NCI-H460 (cell line): ENCODE results near the gene HS3ST2. TPM values are rescaled to one million over a fixed set of nuclear protein-coding genes. Genes with fewer than 3 reads are reported as not detected.
"Not testable (repeated sequence)": the region's sequence is repeated elsewhere in the genome, so short reads cannot be mapped to it uniquely, and the experiment has no call there.

ENCODE experiments used
- DNase-seq: peaks from one replicate; pipeline ENCODE4 v3.0.0-alpha.2; 2016; ENCODE audit warnings: low read depth; ENCODE audit errors: extremely low read depth
- total RNA-seq: library from RNA; depleted of rRNA; stranded (reverse); fragments of >200 nt; shearing (Covaris generic); gene quantifications from 2 replicates; pipeline ENCODE4 v1.2.3, GENCODE V29; 2014

Gene HS3ST2
- total RNA-seq, 1 experiment from 2014 or later: 0.05 TPM

DNA sequence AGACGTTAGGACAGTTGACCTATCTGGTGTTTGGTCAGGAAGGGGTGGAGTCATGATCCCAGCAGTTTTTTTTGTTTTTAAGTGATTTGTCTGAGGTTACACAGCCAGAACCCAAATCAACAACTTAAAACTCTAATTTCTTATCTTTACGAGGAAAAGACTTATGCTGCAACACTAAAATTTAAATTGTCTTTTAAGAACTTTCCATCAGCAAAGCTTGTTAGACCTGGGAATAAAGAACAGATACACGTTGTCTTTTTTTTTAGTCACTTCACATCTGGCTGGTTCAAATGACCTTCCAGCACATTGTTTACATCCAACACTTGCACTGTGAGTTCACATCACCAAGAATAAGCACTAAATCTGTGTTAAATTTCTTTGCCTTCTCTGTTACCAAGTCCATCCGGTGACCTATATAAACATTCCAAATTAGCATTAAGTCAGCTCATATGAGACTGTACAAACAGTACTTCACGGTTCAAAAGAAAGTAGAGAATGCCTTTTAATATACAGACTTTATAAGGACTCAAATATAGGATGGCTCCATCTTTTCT, 115.0 kb downstream of the HS3ST2 start:
- no peak for DNase-seq

DNA sequence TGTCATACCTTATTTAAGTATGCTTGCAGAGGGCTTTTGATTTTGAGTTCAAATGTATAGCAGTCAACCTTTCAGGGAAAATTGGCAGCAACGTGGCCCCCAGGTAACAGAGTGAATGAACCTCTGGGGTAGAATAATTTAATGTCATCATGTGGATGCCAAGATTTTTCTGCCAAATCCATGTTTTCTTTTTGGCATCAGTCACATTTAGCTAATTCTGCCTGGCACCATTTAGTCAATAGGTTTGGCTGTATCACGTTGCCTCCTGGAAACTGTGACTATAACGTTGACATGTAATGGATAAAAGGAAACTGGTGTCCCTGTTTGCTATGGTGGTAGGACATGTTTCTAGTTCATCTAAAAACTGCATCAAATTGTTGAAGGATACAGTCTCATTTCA, 115.5 kb downstream of the HS3ST2 start:
- DNase-seq: no peak

DNA sequence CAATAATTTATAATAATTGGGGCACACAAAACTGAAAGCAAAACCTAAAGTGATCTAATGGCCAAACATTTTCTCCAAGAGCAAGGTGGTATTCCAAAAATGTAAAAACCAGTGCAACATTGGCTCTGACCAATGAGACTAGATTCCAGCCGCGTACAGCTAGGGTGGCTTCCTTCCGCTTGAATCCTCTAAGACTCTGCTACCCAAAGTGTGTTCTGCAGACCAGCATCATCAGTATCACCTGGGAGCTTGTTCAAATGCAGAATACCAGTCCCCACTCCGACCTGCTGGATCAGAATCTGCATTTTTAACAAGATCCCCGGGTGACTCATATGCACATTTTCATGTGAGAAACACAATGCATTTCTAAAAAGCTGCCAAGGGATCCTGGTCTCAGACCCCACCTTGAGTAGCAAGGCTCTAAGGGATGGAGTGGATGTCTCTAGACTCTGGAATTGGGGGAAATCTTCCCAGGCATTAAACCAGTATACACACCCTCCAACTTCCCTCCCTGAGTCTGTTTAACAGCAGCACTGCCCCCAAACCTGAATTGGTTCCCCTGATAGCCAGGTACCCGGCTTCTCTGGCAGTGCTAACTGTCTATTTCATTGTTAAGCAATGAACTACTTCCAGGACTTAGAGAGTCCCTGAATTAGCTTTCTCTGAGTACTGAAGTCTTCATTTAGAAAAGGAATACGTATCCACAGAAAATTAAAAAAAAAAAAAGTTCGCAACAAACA, 118.2 kb downstream of the HS3ST2 start:
- DNase-seq: no peak

DNA sequence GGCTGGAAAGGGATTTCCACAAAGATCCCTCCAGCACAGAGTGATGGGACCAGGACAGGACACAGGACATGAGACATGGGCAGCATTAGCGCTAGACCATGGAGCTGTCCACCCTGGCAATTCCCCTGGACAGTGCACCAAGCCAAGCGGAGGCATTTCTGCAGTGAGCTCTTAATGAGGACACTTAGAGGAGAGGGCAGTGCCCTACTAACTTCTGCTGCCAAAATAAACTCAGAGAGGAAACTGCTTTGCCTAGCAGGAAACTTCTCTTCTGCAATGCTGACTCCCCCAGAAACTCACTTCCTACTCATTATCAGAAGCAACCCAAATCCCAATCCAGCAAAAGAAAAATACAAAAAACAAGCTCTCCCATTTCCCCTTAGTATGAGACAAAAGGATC, 119.2 kb downstream of the HS3ST2 start:
- DNase-seq: no peak

DNA sequence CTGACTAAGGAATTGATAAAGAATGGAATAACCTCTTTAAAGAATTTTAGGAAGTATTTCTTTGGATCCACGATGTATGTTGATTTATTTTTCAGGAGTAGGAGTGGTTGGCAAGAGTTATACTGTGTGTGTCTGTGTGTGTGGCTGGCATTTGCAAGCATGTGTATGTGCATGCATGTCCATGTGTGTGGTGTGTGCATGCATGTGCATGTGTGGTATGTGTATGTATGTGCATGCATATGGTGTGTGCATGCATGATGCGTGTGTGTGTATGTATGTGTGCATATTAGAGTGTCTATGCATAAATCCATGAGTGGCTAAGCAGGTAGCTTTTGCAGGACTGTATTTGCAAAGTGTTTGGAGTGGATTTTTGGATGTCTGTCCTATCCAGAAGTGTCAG, 120.8 kb downstream of the HS3ST2 start:
- DNase-seq: no peak

DNA sequence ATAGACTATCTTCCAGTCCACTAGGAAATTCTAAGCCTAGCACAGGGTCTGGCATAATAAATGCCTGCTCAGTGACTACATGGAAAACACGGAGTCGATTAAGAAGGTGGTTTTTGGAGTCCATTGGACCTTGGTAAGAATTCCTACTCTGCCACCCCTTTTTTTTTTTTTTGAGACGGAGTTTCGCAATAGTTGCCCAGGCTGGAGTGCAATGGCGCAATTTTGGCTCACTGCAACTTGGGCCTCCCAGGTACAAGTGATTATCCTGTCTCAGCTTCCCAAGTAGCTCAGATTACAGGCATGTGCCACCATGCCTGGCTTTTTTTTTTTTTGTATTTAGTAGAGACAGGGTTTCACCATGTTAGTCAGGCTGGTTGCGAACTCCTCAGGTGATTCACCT, 123.2 kb downstream of the HS3ST2 start:
- DNase-seq: no peak

DNA sequence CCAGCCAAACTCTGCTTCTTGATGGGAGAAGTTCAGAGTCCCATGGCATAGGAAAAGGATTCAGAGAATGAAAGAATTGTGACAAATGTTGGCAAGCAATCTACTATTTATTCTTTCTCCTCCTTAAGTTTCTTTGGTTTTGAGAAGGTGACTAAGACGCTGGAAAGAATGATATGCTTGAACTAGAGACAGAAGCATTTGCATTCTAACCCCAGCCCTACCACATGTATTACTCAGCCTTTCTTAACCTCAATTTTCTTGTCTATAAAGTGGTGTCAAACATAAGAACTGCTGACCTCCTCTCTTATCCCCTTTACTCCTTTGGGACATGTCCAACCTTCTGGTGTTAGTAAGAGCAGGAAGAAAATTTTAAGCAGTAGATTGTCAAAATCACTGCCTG, 124.7 kb downstream of the HS3ST2 start:
- no peak for DNase-seq

DNA sequence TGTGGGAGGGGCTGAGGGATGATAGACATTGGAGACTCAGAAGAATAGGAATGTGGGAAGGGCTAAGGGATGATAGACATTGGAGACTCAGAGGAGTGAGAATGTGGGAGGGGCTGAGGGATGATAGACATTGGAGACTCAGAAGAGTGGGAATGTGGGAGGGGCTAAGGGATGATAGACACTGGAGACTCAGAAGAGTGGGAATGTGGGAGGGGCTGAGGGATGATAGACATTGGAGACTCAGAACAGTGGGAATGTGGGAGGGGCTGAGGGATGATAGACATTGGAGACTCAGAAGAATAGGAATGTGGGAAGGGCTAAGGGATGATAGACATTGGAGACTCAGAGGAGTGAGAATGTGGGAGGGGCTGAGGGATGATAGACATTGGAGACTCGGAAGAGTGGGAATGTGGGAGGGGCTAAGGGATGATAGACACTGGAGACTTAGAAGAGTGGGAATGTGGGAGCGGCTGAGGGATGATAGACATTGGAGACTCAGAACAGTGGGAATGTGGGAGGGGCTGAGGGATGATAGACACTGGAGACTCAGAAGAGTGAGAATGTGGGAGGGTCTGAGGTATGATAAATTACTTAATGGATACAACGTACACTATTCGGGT, 125.9 kb downstream of the HS3ST2 start:
- not testable (repeated sequence) for DNase-seq

DNA sequence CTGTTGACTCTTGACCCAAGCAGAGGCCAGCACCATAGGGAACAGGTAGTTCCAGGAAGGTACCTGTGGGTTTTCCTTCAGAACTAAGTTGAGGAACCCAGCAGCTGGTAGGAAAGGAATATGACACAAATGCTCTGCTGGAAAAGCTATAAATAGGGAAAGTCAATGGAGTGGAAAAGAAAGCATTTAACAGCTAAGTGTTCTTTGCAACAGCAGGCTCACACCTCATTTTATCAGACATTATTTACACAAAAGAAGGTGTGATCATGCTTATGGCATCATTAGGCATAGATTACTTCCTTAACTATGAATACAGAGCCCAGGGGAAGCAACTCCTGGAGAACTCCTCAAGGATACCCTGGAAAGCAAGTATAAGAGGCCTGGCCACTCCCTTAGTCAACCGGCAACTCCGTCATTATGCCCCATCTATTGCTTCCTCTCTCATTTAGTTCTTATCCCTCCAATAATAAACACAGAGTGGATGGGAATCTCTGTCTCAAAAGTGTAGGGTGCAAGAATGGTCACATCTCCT, 128.1 kb downstream of the HS3ST2 start:
- no peak for DNase-seq

DNA sequence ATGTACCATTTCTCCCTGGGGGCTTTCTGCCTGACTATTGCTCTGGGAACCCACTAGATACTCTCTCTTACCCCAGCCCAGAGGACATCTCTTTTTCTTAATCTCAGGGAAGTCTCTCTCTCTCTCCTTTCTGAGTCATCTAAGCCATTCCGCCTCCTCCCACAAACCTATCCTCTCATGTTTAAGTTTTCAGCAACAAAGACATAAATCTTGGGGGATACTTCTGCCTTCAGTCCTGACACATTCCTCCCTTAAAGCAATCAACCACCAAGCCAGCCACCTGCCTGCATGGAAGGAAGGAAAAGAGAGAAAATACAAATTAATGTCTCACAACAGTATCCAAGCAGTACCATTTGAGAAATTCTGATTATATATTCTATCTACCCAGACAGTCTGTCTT, 128.8 kb downstream of the HS3ST2 start:
- DNase-seq: no peak

DNA sequence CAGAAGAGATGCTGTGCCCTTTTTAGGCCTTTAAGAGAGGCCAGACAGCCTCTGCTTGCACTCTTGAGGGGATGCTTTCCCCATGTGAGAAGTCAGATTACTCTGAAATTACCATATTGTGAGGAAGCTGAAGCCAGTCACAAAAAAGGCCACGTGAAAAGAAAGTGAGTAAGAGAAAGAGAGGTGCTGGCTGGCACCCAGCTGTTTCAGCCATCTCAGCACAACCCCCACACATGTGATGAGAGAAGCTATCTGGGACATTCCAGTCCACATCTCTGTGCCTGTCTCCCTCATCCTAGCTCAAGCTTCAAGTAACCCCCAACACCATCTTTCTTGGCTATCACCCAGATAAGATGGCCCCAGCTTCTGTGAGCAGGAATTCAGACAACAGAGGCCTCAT, 131.4 kb downstream of the HS3ST2 start:
- no peak for DNase-seq

DNA sequence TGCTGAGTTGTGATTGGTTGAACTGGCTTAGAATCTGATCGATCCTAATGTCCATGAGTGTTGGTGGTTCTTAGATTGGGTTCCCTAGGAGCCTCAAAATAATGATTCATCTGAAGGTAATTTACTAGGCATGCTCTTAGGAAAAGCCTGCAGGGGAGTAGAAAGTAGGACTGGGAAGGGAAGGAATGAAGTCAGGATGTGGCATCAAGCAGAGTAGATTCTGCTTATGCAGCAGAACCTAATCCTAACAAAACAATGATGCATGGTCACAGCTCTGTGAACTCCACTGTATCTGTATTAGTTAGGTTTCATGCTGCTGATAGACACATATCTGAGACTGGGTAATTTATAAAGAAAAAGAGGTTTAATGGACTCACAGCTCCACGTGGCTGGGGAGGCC, 132.5 kb downstream of the HS3ST2 start:
- no peak for DNase-seq

DNA sequence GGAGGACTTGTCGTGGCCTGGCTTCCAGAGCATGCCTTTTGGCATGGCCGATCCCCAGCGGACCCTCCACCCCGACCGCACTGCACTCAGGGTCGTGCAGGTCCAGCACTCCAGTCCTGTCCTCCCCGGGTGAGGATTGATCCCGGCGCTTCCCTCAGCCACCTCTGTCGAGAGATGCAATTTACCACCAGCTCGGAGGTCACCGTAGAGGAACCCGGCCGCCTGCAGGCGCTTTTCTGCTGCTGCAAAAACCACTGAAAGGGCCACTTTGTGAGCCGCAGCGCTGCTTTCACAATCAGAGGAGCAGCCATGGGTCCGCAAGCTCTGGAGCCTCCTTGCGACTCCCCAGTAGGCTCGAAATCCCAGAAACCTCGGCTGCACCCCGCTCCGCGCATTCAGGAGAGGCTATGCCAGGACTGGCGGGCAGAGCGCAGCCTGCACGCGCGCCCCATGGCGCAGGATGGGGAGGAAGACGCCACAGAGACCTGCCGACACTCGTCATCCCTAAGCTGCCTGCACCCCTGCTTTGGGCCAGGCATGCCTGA, 134.2 kb downstream of the HS3ST2 start:
- DNase-seq: no peak

DNA sequence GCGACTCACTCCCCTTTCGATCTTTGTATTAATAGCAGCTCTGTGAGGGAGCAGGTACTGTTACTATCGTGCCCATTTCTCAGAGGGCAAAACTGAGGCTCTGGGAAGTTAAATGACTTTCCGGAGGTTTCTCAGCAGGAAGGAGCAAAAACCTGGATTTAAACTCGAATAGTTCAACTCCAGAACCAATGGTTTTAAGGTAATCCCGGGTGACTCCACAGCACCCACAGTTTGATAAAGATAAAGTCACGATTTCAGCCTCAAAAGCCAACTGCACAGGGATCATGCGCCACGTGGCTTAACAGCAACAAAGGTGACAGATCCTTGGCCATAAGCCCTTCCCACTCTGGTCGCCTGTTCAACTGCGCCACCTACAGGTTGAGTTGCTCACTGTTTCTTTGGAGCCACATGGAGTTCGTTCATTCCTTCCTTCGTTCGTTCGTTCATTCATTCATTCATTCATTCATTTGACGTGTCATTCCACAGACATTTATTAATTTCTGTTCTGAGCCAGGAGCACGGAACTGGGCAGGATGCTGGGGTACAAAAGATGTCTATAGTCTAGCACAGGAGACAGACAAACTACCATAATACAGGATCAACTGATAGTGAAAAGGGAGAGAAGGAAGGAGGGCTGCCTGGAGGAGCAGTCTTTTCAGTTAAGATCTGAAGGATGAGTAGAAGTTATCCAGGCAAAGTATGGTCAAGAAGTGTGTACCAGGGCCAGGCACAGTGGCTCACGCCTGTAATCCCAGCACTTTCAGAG, 134.8 kb downstream of the HS3ST2 start:
- peak; percentile 71 for DNase-seq

DNA sequence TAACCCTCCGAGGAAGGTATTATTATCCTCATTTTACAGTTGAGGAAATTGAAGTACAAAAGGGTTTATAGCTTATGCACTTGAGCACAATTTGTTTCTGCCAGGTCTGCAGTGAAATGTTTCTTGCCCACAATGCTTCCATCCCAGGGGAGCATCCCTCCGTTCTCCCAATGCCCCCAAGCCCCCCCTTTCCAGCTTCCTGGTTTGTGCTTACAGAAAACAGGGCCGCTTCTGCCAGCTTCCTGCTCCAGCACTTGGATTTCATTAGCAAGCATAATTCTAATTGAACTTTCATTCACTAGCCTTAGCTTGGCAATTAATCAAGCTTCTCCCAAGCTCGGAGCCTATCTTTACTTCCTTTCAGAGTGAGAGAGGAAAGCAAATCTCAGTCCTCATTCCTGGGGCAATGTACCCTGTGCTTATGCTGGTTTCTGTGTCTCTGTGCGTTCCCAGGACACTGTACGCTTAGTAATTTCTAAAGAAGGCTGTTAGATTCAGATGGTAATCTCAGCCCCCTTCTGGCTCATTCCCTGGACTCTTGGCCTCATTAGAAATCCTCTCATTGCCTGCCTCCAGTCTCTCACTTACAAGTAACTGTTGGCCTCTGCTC, 141.6 kb downstream of the HS3ST2 start:
- no peak for DNase-seq

DNA sequence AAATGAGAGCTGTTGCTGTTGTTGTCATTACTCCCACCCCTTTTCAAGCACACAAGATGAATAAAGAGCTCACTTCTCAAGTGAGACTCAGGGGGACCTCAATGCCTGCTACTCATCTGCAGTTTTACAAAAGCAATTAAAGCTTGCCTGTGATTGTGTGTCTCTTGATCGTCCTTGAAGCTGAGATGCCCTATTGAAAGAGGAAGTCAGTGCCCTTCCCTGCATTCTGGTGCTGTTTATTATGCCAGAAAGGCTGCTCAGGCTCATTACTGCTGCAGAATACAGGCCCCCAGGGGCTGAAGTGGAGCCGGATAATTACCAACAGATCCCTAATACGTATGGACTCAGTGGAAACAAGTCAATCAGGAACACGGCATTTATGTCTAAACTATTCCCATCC, 147.2 kb downstream of the HS3ST2 start:
- DNase-seq: no peak

DNA sequence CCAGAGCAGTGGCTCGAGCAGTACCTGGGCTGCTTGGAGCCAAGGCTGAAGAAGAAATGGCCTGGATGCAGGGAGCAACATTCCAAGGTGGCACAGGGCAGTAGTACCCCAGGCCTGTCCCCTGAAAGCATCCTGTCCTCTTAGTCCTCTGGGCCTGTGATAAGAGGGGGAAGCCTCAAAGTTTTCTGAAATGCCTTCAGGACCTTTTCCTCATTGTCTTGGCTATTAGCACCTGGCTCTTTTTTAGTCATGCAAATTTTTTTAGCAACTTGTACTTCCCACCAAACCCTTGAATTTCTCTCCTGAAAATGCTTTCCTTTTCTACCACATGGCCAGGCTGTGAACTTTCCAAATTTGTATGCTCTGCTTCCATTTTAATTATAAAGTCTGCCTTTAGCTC, 148.9 kb downstream of the HS3ST2 start:
- DNase-seq: no peak
